ENCODE data around the gene NOP9.
A peak's percentile ranks its signal among the peaks of the same experiment; 100 is the strongest.

Gene NOP9

GRCh38 chr14:24310646-24311604 is 11.3 kb downstream of the NOP9 start, which contains the start of gene LTB4R:
LTB4R (plus strand) TSS chr14:24311502; CDS start chr14:24315652, 4,150 bp downstream.
- DNase-seq: peak; percentile 80 to 85

DNA sequence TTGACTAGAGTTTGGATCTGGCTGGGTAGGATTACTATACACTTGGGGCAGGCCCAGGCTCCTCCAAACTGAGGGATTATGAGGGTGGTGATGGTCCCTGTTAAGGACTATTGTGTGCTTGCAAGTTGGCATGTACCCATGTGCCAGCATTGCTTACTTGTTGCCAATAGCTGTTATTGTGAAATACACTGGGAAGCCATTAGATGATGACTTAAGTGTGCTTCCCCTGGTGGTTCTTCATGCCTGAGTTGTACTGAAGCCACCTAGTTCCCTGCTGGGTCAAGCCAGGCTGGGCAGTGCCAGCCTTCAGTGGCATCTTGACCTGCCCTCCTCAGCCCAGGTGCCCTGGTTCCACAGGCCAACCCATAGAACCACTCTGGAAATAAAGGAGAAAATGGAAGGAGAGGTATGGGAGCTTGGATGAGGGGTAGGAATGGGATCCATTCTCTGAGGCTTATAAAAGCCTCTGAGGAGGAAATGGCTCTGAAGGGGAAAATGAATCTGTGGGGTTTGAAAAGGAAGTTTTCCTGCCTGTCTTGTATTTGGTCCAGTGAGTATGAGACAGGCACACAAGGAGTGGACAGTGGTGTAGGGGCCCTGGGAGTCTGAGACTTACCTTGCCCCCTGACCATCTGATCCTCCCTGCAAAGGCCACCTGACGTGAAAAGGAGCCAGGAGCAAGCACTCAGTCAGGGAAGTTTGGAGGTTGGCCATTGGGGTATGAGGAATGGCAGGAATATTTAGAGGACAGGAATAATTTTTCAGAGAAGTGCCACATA is 12.4 kb downstream of the NOP9 start:
- DNase-seq: no peak

DNA sequence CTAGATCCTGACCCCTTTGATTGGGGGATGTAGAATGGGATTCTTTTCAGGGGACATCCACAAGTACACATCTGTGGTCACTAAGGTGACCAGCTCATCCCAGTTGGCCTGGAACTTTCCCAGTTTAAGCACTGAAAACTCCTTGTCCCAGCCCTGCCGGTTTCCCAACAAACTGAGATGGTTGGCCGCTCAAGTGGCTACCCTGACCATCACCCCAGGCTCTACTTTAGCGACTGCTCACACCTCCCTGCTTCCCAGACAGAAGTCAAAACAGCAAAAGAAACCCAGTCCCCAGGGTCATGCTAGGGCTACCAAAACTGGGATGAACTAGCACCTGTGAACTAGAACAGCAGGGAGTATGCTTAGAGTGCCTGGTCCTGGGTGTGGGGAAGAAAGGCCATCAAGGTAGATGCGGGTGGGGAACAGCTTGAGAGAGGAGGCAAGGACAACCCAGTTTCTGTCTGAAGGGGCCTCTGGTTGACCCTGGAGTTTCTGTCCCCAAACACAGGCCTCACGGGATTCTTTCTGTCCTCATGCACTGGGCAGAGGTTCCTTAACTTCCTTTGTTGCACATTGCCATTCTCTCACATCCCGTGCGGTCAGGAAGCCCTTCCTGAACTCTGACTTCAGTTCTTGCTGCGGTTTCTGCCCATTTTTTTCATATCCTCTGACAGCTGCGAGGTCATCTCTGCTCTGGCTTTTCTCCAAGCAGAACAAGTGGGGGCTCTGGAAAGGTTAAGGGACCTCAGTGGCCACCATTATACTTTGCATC is 13.3 kb downstream of the NOP9 start:
- no peak for DNase-seq

DNA sequence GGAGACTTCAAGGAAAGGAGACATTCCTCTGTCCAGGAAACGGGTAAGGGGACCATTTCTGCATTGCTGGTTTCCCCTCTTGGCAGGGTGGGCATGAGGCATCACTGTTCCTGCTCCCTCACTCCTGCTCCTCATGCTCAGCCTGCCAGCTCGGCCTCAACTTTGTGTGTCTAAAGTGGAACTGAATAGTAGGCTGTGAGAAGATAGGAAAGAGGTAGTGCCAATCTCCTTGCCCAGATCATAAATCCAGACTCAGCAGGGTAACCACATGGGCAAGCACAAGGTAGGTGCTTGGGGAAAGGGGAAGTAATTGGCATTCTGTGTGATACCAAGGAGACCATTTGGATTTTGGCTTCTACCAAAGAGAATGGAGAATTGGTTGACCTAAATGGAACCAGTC is 14.3 kb downstream of the NOP9 start:
- no peak for DNase-seq

GRCh38 chr14:24314377-24315193 is 14.9 kb downstream of the NOP9 start:
- DNase-seq: no peak

- DNase-seq: no peak
Observed at GRCh38 chr14:24315243-24315806, 15.7 kb downstream of the NOP9 start.

- DNase-seq: no peak
Observed at GRCh38 chr14:24315807-24316596, 16.4 kb downstream of the NOP9 start.

DNA sequence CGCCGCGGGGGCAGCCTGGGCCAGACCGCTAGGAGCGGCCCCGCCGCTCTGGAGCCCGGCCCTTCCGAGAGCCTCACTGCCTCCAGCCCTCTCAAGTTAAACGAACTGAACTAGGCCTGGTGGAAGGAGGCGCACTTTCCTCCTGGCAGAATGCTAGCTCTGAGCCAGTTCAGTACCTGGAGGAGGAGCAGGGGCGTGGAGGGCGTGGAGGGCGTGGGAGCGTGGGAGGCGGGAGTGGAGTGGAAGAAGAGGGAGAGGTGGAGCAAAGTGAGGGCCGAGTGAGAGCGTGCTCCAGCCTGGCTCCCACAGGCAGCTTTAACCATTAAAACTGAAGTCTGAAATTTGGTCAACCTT is 16.9 kb downstream of the NOP9 start:
- DNase-seq: no peak

GRCh38 chr14:24317141-24317928 is 17.7 kb downstream of the NOP9 start:
- DNase-seq: no peak

DNA sequence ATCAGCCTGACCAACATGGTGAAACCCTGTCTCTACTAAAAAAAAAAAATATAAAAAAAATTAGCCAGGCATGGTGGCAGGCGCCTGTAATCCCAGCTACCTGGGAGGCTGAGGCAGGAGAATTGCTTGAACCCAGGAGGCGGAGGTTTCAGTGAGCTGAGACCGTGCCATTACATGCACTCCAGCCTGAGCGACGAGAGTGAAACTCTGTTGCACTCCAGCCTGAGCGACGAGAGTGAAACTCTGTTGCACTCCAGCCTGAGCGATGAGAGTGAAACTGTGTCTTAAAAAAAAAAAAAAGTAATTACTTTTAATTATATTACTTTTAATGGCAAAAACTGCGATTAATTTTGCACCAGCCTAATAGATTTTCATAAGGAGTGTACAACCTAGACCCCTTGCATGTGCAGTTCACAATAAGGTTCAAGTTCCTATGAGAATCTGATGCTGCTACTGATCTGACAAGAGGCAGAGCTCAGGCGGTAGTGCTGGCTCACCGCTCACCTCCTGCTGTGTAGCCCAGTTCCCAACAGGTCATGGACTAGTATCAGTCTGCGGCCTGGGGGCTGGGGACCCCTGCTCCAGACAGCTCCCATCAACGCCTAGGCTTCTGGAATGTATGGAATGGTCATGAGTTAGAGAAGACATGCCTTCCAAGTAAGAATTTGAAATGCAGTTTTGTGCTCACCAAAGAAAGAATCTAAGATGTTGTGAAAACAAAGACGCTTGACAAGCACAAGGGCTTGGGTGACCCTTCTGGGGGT is 21.7 kb downstream of the NOP9 start:
- DNase-seq: no peak

- DNase-seq: no peak
Observed at GRCh38 chr14:24322672-24323071, 23.0 kb downstream of the NOP9 start.

DNA sequence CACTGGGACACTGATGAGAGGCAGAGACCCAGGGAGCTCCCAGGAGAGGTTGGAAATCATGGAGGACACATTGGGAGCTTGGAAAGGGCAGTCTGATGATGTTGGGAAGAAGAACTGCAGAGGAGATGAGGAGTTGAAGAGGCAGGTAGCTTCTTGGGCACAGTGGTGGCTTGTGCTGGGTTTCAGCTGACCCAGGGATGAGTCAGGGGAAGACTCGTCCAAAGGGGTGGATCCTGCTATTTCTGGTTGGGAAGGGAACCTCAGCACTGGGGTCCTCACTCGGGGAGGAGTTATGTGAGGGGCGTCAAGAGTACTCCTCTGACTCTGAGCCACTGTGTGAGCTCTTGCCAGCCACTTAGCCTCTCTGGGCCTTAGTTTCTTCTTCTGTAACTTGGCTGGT is 23.7 kb downstream of the NOP9 start:
- DNase-seq: no peak

- no peak for DNase-seq
Observed at GRCh38 chr14:24324024-24324423, 24.4 kb downstream of the NOP9 start.

DNA sequence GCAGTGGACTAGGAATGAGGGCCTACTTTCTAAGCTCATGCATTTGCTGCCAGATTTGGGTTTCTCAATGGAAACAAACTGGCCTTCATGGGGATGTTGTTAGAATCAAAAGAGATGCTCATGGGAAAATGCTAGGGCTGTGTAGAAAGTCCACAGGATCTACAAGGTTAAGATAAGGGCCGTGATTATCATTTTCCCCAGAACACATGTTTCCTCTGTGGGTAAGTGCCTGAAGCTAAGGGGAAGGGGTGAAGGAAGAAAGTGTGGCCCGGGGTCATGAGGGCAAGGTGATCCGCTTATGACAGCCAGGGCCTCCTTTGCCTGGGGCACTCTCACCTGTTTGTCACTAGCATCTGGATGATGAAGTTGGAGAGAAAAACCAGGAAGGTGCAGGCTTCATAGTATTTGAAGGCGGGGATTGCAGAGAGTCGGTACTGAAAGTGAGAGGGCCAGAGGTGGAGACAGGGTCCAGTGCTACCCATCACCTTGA is 25.4 kb downstream of the NOP9 start:
- no peak for DNase-seq

GRCh38 chr14:24325963-24326362 is 26.3 kb downstream of the NOP9 start:
- no peak for DNase-seq

GRCh38 chr14:24327303-24327702 is 27.7 kb downstream of the NOP9 start:
- DNase-seq: no peak

DNA sequence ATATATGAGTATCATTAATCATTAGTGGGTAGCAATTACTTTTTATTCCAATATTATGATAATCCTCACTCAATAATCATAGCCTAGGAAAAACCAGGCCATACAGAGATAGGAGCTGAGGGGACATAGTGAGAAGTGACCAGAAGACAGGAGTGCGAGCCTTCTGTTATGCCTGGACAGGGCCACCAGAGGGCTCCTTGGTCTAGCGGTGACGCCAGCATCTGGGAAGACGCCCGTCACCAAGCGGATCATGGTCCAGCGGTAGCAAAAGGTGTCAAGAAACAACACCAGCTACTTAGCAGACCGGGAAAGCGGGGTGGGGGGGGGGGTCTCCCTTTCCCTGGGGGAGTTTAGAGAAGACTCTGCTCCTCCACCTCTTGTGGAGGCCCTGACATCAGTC is 28.3 kb downstream of the NOP9 start:
- DNase-seq: peak; percentile 6 to 9

GRCh38 chr14:24329073-24329663 is 29.5 kb downstream of the NOP9 start:
- no peak for DNase-seq

GRCh38 chr14:24329736-24330135 is 30.1 kb downstream of the NOP9 start:
- no peak for DNase-seq

All from SHP77 (cell line).